ENCODE measurements around the gene RYR1. TPM values are rescaled to one million over a fixed set of nuclear protein-coding genes. Genes with fewer than 3 reads are reported as not detected.
A peak's percentile ranks its signal among the peaks of the same experiment; 100 is the strongest.

RYR1 gene
- total and polyA plus RNA-seq, 2 of the 8 experiments (the other 6 are each of a cell fraction or from before 2014, with no cell fraction given) = 5.8 to 11.8 TPM

DNA sequence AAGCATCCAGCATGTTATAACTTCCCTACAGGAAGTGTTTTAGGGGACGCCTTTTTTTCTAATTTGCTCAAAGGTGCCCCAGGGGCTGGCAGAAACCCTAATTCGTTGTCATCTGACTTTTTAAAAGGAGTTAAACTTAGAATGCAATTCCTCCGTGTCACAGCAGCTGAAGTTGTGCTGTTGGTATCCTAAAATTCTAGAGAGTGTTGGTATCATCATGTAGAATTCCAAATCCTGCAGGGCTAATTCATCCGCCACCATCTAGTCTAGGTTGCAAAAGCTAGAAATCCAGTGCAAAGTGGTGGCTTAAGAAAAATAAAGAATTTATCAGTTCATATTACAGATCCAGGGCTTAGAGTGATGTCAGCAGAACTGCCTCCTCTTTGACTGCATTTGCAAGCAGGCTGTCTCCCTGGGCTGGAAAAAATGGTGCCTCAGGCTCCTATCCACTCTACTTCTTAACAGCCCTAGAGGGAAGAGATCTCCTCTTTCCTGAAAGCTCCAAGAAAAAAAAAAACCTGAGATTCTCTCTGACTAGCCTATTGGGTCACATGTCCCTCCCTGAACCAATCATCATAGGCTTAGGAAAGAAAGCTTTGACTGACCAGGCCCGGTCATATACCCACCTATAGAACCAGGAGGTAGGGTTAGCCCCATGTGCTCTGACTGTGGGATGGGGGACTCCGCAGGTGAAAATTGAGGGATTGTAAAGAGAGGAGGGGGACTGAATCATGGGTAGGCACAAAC, 111.3 kb downstream of the RYR1 start:
- no peak for FAIRE-seq
- Histone ChIP-seq H3K4me1 (replicated peaks in 1 of 4; ENCODE audit: control insufficient read depth in 3 of 4, insufficient read depth in 4 of 4, low read length in 3 of 4) (no peaks in the 10 kb centered on the region), H3K56ac (replicated peaks; ENCODE audit: insufficient read length, low read depth, low read length) (no peak overlapping the region), H4K5ac (ENCODE audit: insufficient read length, low read depth, low read length) (no peak overlapping the region), H3K4me3 (ENCODE audit: extremely low read depth in 1 of 4, insufficient read depth in 2 of 4, low read depth in 3 of 4, low read length in 4 of 4) (no peak overlapping the region), H2BK15ac (ENCODE audit: low read length) (no peak overlapping the region), H4K20me1 (replicated peaks in 1 of 2; ENCODE audit: control insufficient read depth in 1 of 2, insufficient read depth in 2 of 2, low read length in 2 of 2) (no peaks in the 10 kb centered on the region), H2AFZ (ENCODE audit: low read length) (no peak overlapping the region), H3K9ac (replicated peaks in 1 of 4; ENCODE audit: extremely low read depth in 1 of 4, low read depth in 3 of 4, low read length in 3 of 4) (no peak overlapping the region), H3K18ac (ENCODE audit: extremely low read depth, low read length) (no peak overlapping the region), H2AK5ac (ENCODE audit: low read depth, low read length) (no peak overlapping the region), H3K79me2 (ENCODE audit: control insufficient read depth in 1 of 2, insufficient read depth in 2 of 2, low read length in 2 of 2) (no peaks in the 10 kb centered on the region), H4K8ac (ENCODE audit: extremely low read depth, insufficient read depth, low read length) (no peak overlapping the region), H3K27ac (ENCODE audit: low read depth, low read length) (no peak overlapping the region), H2BK5ac (ENCODE audit: low read depth, low read length) (no peak overlapping the region), H2BK12ac (ENCODE audit: low read depth, low read length) (no peak overlapping the region), H4K91ac (replicated peaks; ENCODE audit: insufficient read length, low read length) (no peak overlapping the region), H2BK120ac (replicated peaks; ENCODE audit: low read depth, low read length) (no peak overlapping the region), H3K4me2 (ENCODE audit: insufficient read depth in 1 of 2, low read depth in 2 of 2, low read length in 2 of 2) (no peak overlapping the region), H3K9me3 (ENCODE audit: insufficient read depth in 2 of 2, low read depth in 1 of 2, low read length in 1 of 2) (no peaks in the 10 kb centered on the region; a peak in 1 of 4 replicates), H3K14ac (ENCODE audit: insufficient read length) (no peak overlapping the region), H3K36me3 (ENCODE audit: control insufficient read depth in 2 of 4, insufficient read depth in 4 of 4, low read length in 3 of 4) (peaks cover 0 to 6% (median 2%) of the 10 kb centered on the region in 4 experiments; a peak in 4 of 8 replicates), H3K4ac (replicated peaks; ENCODE audit: insufficient read length, low read depth, low read length) (no peak overlapping the region), H3K79me1 (ENCODE audit: low read depth, low read length) (no peaks in the 10 kb centered on the region), H3K27me3 (replicated peaks in 1 of 4; ENCODE audit: control insufficient read depth in 3 of 4, extremely low read depth in 1 of 4, insufficient read depth in 3 of 4, low read length in 3 of 4) (no peaks in the 10 kb centered on the region; a peak in 1 of 7 replicates), H3K23me2 (ENCODE audit: low read depth, low read length) (no peaks in the 10 kb centered on the region; the same call in 1 of the 2 replicates), H2BK20ac (ENCODE audit: low read length) (no peak overlapping the region), H3K23ac (ENCODE audit: insufficient read length) (no peak overlapping the region)
- 82% methylated on average over 6 of the region's 6 CpGs; no CpG with 5 or more reads in 1 of the 2 experiments for WGBS, 2 experiments (ENCODE audit: extremely low coverage in 1 of 2, insufficient coverage in 1 of 2, insufficient read length in 1 of 2, insufficient replicate concordance in 2 of 2, low coverage in 1 of 2, low lambda C conversion rate in 2 of 2, missing lambda C conversion rate in 1 of 2)
- CTCF ChIA-PET (ENCODE audit: partially characterized antibody) = interaction anchor here (0.5 to 1.5 kb wide), 11 partner anchors 13 to 182 kb away, joined by 3 to 8 read pairs (median 3); partner anchors contain the start of gene FAM98C
- POLR2A ChIA-PET (ENCODE audit: partially characterized antibody) = interaction anchor here (0.8 to 0.9 kb wide), 3 partner anchors 16 to 92 kb away, joined by 3 to 4 read pairs (median 4); no protein-coding TSS in a partner anchor
- DNase-seq (ENCODE audit: low read depth in 1 of 2, low spot score in 2 of 2) = no peak
- TF ChIP-seq HDAC2 (IDR thresholded peaks at IDR 0.05; ENCODE audit: borderline replicate concordance in 1 of 2, low read depth in 2 of 2, low read length in 2 of 2) = no peak
- TF ChIP-seq, protein P1, sequence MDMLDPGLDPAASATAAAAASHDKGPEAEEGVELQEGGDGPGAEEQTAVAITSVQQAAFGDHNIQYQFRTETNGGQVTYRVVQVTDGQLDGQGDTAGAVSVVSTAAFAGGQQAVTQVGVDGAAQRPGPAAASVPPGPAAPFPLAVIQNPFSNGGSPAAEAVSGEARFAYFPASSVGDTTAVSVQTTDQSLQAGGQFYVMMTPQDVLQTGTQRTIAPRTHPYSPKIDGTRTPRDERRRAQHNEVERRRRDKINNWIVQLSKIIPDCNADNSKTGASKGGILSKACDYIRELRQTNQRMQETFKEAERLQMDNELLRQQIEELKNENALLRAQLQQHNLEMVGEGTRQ (IDR thresholded peaks at IDR 0.05; ENCODE audit: low read length) = peak; percentile 44; the same call in 1 of the 2 replicates
